ENCODE results near the gene GBX1.
A peak's percentile ranks its signal among the peaks of the same experiment; 100 is the strongest.

Gene GBX1

DNA sequence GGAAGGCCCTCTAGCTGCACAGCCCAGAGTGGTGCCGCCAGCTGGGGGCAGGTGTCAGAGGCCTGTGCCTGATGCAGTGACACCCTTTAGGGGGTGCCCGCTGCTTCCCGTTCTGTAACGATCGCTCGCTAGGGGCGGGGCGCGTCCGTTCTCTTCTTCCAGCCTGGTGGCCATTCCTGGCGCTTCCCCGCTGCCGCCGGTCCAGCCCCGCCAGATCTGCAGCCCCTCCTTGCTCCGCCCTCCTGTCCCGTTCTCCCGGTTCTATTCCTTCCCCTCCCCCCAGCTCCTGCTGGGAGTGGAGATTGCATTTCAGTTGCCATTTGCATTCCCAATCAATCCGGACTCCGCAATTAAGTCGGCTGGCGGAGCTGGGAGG is 42.0 kb downstream of the GBX1 start:
- no peak for DNase-seq

DNA sequence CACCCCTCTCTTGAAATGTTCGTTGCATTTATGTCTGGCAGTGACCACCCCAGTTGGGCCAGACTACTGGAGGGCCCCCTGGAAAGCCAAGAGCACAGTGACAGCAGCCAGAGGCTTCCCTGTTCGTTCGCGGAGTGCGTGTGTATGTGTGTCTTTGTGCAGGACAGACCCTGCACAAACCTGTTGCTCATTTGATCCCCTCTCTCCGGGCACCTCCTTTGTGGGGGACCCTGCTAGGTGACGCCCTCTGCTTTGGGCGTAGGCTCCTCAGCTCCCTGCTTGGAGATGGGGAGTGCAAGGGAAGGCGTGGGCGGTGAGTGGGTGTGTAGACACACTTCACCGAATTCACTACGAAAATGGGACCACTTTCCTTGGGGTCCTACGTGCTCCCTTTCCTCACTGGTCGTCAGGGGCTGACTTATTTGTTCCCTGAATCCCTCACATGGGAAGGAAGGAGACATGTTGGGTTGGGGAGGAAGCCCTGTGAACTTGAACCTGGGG is 42.5 kb downstream of the GBX1 start:
- no peak for DNase-seq

DNA sequence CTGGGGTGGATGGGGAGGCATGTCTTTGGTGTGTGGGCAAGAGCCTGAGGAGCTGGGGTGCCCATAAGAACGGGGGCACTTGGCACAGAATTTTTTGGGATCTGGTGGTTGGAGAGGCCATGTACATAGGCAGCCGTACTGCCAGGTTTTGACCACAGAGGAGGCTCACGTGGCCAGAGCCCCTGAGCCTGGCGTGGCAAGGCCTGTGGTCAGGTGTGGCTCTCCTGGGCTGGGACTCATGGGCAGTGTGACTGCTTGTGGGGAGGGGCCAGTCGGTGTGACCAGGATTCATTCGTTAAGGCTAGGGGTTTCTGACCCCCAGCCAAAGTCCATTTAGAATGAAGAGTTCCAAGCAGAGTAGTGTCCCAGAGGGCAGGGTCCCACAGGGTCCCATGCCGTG is 43.0 kb downstream of the GBX1 start:
- DNase-seq = no peak

DNA sequence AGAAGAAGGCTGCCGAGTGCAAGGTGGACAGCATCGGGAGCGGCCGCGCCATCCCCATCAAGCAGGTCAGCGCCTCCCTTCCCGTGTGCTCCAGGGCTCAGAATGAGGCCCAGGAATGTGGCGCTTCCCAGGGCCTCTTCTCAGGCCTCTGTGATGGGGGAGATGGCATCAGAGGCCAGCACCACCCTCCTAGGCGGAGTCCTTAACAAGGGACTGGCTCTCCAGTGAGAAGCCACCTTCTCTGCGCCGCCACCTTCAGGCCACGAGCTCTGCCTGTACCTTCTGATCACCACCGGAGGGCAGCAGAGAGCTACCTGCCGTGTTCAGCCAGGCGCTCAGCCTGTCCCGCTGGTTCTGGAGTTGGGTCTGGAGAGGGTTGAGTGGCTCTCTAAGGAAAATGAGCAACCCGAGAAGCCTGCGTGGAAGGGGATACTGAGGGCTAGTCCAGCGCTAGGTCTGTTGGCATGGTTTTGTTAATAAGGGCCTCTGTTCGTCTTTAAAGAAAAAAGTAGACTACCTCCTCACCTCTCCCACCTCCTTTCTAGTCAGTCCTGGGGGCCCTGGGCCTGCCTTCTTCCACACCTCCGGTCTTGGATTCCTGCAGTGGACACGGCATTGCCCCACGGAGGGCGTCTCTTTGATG is 43.6 kb downstream of the GBX1 start:
- DNase-seq = peak; percentile 85

DNA sequence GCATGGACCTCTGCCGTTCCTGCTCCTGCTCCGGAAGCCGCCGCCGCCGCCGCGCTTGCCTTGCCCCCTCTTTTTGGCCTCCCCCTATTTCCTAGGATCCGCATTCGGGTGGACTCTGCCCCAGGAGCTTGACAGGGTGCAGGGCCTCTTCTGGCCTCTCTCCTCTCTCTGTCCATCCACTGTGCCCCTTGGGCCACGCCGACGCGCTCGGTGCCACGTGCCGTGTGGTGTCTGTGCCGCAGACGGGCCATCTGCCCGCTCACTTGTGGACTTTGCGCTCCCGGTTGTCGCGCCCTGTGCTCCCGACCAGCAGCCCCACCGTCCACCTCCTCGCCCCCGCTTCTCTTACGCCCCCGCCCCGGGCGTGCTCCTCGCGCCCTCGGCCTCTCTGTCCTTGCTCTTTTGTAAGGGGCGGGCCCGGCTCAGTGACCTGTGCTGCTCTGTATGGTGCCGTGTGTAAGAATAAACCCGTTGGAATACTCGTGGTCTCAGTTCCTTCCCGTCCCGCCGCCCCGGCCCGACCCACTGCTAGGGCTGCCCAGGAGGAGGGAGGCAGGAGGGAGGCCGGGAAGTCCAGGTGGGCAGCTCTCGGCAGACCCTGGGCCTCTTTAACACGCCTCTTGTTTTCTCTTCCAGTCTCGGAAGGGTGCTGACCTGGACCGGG is 44.2 kb downstream of the GBX1 start:
- DNase-seq = no peak

DNA sequence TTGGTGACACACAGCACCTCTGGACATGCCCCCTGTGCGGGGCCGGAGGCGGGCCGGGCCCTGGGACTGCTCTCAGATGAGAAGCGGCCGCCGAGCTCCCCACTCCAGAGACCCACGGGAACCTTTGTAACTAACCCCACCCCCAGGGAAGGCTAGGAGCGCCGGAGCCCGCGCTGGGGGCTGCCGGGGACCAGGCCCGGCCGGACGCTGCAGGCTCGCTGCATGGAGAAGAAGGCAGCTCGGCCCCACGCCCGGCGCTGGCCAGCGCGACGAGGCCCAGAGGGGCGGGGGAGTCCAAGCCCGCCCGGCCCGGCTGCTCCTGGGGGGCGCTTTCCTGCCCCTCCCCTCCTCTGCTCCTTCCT is 44.7 kb downstream of the GBX1 start:
- DNase-seq = no peak

DNA sequence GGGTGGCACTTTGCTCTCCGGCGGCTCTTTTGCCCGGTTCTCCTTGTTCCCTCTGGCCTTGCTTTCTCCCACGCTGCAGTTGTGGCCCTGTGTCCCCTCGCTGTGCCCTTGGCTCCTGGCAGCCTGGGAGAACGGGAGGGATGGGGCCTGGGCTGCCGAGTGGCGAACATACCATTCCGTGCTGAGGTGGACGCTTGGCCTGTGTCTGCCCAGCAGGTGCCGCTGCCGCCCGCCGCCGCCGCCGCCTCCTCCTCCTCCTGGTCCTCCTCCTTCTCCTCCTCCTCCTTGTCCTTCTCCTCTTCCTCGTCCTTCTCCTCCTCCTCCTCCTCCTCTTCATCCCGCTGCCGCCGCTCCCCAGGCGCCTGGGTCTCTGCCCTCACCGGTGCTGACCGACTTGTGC is 45.2 kb downstream of the GBX1 start:
- DNase-seq = no peak

DNA sequence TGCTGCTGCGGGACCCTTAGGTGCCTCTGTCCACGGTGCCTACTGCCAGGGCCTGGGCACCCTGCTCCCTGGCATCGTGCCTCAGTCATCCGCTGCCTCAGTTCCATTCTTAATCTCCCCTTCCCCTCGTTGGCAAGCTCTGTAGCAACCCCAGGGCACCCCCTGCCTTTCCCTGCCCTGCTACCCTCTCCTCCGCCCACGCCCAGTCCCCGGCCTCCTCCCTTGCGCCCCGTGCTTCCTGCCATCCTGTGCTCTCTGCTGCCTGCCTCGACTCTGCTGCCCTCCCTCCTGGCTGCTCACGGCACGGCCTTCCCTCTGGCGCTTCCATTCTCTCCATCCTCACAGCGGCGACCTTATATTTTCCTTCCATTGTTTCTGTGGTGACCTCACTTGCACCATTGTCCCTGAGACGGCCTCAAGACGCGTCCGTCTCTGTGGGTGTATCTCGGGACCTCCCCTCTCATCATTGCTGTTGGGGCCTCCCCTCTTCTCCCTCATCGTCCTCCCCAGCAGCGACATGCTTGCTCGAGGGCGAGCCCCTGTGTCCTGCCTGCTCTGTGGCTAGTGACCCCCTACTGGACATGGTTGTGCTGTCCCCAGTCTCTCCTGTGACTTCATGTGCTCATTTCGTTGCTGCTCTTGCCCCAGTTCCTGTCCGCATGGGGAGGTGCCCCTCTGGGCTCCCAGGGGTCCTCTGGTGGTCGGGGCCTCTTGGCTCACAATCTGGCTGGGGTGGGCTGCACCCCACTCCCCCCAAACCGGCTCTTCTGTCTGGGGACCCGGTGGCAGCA is 45.9 kb downstream of the GBX1 start:
- no peak for DNase-seq

DNA sequence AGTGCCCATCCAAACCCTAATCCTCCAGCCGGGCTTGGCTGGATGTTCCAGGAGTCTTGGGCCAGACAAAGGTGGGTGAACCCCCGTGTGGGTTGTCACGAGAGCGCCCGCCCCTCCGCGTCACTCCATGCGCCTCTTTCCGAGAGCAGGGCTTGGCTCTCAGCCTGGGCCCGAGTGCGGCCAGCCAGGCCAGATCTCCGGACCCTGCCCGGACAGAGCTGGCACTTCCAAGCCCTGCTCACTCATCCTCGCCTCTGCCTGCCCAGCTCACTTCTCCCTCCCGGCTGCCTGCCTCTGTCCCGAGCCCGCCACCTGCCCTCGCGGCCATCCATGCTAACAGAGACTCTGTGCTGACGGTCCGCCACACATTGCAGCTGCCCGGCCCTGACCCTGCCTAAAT is 46.6 kb downstream of the GBX1 start:
- DNase-seq = no peak

DNA sequence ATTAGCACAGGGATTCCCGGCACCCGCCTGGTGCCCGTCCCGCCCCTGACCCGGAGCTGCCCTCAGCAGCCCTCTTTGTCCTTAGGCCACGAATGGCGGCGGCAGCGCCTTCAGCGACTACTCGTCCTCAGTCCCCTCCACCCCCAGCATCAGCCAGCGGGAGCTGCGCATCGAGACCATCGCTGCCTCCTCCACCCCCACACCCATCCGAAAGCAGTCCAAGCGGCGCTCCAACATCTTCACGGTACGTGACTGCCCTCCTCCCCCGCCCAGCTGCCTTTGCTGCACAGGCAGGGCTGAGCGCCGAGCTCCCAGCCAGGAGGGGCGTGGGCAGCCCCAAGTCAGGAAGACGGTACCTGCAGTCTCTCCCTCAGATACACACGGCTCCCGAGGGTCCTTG is 47.6 kb downstream of the GBX1 start:
- DNase-seq = no peak

DNA sequence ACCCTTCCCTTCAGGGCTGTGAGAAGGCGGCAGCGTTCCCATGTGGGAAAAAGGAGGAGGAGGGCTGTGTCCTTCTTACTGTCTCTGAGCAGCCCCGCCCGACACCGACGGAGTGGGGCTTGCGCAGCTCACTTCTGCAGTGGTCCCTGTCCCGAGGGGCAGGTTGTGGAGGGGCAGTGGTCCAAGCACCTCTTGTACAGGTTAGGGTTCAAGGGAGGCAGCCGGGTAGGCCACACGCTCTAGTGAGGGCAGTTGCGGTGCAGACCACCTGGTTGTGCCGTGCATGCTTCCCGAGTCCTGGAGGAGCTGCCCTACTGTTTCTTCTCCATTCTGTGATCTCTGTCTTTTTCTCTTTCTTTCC is 48.5 kb downstream of the GBX1 start:
- no peak for DNase-seq

DNA sequence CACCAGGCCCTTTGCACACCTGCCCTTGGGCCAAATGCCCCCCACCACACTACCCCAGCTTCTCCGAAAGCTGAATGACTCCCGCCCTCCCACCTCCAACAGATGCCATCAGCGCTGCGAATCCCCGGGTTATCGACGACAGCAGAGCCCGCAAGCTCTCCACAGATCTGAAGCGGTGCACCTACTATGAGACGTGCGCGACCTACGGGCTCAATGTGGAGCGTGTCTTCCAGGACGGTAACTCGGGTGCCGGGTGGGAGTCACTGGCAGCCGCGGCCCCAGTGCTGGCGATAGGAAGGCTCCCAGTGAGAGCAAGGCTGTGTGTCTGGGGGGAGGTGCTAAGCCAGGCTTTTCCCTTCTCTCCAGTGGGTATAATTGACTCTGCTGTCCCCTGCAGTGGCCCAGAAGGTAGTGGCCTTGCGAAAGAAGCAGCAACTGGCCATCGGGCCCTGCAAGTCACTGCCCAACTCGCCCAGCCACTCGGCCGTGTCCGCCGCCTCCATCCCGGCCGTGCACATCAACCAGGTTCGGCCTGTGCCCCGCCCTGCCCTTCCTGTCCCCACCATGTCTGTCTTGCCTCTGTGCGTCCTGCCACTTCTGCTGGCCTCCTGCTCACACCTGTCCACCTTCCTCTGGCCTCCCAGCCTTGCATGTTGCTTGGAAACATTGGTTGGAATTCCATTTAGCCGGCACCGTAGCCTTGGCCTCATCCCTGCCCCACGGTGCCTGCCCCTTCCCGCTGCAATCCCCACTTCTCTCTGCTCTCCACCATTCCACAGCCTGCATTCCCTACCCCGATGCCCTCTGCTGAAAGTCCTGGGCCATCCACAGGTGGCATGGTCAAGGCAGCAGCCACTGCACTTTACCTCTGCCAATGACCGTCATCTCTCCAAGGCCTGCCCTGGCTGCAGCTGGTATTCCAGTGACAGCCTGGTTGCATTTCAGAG is 49.1 kb downstream of the GBX1 start:
- no peak for DNase-seq

DNA sequence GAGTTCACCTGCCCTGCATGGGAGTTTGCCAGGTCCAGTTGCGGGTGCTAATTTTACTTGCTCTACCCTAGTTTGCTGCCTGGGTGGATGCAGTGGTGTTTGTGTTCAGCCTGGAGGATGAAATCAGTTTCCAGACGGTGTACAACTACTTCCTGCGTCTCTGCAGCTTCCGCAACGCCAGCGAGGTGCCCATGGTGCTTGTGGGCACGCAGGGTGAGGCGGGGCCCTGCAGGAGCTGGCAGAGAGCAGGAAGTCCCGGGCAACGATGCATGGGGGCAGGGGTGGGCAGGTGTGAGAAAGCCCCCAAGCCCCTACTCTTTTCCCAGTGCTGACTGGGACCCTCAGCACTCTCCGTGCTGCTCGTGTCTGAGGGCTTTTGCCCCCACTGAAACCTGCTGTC is 49.9 kb downstream of the GBX1 start:
- DNase-seq = peak; percentile 59

DNA sequence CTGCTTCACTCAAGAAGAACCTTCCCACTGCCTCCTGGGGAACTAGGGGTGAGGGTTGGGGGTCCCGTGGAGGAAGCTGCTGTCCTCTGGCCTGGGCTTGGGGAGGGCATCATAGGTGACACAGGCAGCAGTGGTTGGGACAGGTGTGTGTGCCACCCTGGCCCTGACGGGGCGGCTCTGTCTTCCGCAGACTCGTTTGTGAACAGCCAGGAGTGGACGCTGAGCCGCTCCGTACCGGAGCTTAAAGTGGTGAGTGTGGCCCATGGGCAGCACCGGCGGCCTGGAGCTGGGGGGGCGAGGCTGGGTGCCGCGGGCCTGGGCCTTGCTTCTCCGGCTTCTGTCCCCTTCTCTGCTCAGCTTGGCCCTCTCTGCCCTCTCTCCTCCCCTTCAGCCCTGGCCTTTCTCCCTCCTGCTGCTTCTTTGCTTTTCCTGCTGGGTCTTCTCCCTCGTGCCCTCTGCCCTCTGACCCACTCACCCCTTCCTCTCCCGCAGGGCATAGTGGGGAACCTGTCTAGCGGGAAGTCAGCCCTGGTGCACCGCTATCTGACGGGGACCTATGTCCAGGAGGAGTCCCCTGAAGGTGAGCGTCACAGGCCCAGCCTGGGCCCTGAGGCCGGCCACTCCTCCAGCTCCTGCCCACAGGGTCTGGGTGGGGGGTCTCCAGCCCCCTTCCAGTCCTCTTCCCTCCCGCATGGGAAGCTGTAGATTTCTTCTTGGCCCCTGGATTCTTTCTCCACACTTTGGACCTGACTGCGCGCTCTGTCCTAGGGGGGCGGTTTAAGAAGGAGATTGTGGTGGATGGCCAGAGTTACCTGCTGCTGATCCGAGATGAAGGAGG is 50.7 kb downstream of the GBX1 start:
- no peak for DNase-seq

DNA sequence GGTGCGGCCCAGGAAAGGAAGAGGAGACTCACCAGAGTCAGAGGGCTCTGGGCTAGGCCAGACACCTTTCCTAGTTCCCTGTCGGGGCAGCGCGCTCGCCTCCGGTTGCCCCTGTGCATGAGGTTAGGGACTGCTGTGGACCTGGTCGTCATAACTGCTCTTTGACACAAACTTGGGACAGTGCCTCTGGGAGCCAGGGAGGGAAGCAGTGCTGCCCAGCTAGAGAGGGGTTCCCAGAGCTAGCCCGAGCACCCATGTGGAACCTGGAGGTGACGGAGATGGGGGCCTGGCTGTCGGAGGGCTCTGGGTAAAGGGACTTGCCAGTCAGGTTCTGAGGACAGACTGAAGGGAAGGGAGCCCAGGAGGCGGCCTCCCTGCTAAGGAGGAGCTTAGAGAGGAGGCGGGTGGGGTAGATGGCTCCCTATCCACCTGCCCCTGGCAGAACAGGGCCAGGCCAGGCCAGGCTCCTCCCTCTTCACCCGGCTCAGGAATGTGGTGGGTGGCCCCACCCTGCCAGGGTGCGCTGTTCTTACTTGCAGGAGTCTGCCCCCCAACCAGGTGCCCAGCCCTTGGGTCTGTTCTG is 51.6 kb downstream of the GBX1 start:
- DNase-seq = no peak

DNA sequence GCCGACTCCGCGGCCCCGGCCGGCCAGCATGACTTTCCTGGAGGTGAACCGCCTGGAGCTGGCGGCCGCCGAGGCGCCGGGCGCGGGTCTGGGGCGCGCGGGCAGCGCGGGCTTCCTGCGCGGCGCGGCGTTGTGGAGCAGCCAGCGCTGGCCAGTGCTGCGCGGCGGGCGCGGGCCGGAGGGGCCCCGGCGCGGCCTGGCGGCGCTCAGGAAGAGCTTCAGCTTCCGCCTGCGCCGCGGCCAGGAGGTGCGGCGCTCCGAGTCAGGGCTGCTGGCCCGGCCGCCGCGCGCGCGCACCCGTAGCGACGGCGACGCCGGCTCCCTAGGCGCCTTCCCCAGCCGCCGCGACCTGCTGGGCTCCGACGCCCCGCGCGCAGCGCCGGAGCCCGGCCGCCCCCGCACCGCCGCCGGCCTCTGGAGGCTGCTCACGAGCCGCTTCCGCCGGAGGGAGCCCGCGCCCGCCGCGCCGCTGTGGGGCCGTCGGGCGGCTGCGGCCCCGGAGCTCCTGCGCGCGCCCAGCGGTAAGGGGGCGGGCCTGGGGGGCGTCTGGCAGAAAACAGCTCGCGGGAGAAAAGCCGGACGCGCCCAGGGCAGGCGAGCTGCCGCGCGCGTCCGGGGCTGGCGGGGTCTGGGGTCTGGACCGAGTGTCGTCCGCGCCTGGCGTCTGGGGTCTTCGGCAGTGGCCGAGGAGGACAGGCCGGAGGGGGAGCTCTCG is 52.2 kb downstream of the GBX1 start:
- peak; percentile 13 for DNase-seq

DNA sequence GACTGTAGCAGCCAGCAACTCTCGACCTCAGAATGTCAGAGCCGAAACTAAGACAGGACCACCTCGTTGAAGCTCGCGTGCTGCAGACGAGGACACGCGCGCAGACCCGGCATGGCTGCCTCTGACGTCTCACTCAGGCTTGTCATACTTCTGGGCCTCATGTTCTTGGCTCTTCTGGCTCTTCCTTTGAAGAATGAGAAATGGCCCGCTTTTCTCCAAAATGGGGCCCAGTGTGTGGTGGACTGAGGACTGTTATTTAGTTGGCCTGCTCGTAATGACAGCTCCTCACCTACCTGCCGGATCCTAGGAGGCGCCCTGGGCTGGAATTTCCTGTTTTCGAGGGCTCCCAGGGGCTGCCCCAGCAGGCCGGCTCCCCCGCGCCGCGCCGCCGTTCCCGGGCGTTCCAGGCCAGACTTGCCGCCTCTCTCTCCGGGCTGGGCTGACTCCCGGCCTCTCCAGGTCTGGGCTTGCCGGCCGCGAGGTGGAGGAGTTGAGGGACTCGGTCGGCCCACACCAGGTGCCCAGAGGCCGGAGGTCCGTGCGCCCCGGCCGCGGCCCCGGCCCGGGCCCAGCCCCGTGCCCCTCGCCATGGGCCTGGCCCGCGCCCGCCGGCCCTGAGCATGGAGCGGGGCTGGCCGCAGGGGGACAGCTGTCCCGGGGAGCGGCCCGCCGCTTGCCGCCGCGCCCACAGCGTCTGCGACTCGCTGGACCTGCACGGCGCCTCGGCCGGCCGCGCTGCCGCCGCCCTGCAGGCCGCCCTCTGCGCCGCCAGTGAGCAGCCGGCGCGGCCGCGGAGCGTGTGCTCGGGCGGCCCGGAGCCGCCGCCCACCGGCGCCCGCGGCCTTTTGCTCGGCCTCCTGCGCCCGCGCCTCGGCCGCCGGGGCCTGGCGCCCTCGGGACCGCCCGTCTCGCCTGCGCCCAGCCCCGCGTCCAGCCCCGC is 53.1 kb downstream of the GBX1 start:
- DNase-seq = no peak

DNA sequence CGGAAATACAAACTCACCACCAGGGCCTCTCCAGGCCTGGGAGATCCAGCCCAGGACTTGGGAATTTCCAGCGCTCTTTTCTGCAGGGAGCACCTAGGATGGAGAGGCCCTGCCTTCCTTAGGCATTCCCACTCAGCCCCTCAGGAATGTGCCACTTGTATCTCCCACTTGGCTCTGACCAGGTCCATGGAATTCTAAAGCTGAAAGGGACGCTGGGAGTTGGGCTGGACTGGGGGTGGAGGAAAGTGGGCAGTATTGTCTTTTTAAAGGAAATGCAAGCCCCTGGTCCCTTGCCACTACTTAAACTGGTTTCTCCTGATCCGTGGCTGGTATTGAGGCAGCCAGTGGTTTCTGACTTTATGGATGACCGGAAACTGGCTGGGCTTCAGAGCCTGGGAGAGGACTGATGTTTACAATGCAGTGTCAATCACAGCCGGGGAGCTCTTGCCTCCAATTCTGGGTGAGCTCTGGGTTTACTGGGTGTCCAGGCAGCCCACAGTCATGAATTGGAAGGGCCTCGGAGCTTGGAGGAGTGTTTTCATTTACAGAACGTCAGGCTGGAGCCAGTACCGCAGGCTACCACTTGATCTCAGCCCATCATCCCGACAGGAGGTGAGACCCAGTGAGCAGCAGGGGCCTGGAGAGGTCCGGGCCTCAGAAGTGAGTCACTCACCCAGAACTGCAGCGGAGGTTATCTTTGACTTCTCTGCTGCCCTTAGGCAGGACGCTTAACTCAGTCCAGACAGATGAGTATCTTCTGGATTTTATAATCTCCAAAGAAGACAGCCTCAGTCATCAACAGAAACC is 53.9 kb downstream of the GBX1 start:
- no peak for DNase-seq
